NCI-H2196 (cell line): ENCODE results near the gene SNUPN.
A peak's percentile ranks its signal among the peaks of the same experiment; 100 is the strongest.

Experiments used
- DNase-seq: peaks from one replicate; lab custom pipeline; 2025; ENCODE audit not compliant: unreplicated experiment; lab: John Stamatoyannopoulos, UW

Gene SNUPN

DNA sequence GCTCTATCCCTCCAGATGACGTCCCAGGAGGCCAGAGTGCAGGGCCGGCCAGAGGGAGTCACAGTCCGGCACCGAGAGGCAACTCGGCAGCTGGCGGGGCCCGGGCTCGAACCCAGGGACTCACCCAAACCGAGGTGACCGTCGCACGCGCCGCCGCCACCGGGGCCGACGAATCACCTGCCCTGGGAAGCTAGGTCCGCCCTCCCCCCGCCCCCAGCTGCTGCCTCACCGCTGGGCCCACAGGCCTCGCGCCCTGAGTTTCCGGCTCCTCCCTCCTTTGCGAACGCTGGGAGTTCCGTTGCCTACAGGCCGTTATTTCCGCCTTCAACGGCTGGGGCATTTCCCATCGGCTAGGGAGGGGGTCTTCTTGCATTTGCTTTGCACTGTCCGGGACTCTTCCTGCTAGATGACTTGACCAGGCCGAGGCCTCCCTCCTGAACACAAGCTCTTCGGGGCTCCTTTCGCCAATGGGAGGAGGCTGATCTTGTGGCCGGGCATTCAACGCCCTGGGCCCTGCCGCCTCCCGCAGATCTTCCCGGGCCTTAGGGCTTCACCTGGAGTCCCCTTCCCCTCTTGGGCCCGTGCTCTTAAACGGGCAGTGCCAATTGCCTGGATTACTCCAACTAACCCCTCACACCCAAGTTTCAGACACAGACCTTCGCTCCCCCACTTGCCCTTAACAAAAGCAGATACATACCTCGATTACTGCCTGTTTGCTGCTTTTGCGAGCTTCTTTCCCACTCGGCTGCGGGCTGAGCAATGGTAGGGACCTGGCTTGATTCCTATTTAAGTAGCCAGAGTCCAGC lies at the start of gene SNUPN:
TSS of gene SNUPN (minus strand) at position 184 of the 806 bp plus-strand sequence. CDS start 4,674 bp downstream, outside the sequence.
- peak; percentile 79 for DNase-seq

DNA sequence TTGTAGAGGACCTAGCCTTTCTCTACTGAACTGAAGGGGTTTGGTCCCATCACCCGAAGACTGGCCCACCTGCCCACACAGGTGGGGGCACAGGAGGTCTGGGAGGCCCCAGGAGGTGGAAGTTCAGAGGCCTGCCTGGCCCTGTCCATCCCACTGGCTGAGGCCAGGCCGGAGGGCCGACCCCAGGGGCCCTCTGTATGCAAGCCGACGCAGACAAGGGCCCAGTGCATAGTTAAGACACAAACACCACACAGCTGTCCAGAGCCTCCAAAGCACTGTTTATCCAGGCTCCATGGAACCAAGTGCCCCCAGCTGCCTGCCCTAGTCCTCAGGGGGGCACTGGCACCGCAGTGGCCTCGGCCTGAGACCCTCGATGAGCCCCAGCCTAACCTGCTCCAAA lies 48.8 kb upstream of the SNUPN start:
- DNase-seq = no peak

DNA sequence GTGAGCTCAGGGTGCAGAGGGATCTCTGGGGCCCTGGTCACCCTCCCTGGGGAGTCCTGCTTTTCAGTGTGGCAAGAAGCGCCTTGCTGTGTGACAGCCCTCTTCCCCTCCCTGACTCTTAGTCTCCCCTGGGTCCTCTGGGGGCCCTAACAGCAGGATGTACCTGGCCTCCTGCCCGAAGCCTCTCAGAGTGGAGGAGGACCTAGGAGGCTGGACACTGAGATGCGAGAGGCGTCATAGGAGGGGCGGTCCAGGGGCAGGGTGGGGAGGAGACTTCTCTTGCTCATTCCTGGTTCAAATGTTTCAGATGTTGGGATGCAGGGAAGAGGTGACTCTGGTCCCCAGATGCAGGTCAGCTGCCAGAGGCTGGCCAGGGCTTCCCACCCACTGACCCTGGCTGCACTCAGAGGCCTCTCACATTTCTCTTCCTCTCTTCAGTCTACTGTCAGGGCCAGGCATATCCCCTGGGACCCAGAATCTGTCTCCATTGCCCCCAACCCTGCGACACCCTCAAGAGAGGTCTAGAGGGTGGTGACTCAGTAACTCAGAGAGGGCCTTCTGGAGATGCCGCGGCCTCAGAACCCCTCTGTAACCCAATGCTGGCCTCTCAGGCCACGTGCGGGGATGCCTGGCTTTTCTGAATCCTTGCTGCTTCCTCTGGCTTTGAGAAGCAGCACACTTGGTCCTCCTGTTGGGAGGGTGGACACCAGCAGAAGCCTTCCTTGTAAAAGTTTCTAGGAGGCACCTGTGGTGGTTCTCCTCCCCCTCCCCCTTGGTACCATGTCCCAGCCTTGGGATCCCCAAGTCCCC lies 48.1 kb upstream of the SNUPN start:
- DNase-seq = no peak

DNA sequence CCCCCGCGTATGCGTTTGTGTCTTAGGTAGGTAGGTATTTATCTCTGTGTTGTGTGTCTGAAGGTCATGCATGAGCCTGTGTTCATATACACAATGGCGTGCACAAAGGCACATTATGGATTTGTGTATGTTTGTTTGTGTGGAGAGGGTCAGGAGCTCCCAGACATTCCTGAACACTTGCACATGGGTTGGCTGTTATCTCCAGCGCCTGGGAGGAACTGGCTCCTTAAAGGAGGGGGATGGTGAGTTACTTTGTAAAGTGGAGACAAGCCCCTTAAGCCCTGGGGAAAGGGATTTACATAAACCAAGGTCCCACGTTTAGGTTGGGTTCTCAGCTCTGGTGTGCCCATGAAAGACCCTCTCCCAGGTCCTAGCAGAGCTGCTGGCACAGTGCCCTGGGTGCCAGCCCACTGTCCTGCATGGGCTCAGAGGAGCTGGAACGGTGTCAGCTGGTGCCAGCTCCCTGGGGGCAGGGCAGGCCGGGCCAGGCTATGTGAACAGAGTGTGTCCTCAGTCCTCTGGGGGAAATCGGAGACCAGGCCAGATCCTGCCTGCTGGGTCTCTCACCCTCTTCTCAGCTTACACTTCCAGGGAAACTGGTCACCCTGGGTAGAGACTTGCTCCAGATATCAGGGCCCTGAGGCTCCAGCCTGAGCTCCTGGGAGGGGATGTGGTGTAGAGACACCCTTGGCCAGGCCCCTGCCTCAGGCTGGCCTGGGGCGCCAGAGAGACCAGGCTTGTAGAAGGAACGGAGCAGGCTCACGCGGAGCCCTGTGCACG lies 47.3 kb upstream of the SNUPN start:
- DNase-seq = no peak

DNA sequence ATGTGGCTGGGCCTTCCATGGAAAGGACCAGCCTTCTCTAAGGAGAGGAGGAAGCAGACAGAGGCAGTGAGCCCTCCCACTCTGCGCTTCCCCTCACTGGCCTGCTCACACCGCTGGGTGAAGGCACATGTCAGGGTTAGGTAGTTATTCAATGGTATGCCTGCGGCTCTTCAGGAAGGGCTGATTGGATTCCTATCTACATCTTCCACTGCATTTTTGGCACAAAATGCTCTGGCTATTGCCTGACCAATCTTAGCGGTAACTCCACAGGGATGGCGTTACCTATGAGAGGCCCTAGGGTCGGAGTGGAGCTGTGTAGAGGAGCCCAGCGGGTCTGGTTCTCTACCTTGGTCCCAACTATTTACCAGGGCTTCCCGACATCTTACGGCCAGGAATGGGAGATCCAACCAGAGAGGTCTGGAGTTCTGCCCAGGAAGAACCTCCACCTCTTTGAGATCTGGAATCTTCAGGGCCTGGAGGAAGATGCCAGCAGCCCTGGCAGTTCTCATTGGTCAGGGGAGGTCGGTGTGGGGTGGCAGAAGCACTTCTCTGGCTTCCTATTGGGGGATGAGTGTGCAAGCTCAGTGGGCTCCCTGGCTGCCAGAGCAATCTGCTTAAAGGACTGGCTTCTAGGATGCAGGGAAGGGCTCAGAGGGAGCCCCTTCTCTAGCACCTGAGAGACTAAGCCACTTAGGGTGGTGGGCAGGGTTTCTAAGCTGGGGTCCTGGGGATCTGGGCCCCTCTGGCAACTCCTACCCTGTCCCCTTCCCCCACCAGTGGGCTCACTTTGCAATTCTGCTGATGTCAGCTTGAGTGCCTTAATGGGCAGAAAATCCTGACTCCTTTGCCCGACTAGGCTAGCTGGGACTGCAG lies 46.4 kb upstream of the SNUPN start:
- DNase-seq = no peak

DNA sequence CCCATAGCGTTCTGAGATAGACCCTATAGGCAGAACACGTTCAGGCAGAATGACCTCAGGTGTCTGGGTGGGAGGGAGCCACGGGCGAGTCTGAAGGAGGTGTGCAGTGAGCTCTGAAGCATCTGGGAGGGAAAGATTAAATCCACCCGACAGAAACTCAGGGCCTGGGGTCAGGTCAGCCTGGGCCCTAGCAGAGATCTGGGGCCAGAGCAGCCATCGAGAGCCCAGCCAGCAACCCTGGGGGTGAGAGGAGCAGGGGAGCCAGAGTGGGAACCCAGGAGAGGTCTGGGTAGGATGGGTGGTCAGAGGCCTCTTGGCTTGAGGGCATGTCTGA lies 44.3 kb upstream of the SNUPN start:
- no peak for DNase-seq

DNA sequence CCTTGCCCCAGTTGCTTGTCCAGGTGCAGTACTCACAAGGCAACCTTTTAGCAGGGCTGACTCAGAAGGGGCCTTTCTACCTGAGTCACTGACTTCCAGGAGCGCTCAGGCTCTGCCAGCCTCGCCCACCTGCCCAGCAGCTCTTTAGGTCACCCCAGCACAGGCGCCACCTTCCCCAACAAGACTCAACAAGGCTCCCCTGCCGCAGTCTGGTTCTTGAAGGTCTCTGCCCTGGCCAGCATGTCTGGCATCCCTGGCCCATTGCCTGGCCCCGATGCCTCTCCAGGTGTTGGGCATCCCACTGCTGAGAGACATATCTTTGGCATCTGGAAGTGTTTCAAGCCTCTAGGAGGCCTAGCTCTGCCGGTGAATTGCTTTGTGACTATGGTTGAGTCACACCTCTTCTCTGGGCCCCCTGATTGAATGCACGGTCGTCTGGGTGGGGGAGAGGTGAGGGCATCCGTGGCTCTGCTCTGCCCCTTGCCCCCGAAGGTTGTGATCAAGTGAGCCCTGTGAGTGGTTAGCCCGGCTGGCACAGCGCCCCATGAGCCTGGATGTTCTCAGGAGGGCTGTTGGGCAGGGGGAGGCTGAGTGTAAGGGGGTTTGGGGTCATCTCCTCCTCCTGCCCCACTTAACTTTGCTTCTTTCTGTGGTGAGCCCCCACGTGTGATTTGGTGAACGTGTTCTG lies 43.8 kb upstream of the SNUPN start:
- DNase-seq = peak; percentile 28

DNA sequence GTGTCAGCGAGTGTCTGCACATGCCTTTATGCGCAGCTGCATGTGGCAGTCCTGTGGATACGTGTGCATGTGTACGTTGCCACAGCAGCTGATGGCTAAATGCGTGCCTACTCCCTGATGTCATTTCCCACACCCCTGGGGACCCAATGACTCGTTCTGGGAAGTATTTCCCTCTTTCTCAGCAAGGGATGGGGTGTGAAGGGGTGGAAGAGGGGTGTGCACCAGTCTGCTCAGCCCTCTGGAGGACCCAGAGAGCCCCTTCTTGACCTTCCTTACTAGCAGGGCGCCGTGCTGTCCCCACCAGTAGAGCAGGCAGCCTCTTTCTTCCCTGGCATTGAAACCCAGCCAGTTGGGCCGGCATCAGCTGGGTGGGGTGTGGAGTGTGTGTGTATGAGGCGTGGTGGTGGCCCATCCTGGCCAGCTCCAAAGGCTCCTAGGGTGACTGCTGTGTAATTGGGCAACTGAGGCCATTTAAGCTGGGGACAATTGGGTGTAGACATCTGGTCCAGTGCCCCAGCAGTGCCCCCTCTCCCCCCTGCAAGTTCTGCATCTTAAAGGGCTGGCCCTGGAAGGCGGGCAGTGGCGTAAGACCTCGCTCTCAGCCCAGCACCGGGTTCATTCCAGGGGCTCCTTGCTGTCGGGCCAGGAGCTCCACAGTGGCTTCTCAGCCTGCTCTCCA lies 41.4 kb upstream of the SNUPN start:
- no peak for DNase-seq

DNA sequence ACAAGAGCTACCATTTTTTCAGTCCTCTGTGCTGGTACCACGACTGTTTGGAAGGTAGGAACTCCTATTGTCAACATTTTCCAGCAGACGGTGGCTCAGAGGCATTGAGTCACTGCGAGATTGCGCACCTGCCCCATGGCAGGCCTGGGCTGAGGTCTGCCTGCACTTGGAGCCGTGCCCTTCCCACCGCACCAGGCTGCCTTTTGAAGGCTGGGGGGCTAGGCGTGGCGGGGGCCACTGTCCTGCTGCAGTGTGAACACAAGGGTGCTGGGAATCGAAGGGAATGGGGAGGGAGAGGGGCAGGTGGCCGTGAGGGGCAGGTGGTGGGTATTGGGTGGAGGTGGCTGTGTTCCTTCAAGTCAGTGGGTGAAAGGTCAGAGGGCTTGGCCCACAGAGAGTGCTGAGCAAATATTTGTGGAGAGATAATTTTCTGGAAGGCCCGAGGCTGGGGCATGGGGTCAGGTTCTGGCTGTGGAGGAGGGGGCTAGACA lies 38.5 kb upstream of the SNUPN start:
- DNase-seq = peak; percentile 53

DNA sequence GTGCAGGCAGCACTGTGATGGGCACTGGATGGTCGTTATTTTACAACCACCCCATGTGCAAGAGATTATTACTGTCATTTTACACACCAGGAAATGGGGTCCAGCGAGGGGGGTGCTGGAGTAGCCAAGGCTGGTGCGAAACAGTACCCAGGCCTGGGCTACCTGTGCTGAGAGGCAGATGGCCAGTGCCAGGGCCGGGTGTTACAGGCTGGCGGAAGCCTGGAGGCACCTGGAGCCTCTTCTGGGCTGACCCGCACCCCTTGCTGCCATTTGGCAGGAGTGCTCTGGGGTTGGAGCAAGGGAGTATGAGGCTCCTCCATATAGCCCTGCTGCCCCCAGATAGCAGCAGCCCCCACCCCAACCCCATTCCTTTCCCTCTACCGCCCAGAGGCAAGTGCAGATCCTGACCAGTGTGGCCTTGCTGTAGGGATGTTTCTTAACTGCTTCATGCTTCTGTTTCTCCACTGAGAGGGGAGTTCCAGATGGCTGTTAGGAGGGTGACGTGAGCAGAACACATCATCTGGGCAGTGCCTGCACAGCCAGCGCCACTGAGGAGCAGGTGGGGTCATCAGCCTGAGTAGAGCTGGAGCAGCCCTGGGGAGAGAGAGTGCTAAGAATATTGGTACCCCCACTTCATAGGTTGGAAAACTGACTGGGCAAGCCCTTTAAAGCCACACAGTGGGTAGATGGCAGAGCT lies 37.4 kb upstream of the SNUPN start:
- DNase-seq = no peak

DNA sequence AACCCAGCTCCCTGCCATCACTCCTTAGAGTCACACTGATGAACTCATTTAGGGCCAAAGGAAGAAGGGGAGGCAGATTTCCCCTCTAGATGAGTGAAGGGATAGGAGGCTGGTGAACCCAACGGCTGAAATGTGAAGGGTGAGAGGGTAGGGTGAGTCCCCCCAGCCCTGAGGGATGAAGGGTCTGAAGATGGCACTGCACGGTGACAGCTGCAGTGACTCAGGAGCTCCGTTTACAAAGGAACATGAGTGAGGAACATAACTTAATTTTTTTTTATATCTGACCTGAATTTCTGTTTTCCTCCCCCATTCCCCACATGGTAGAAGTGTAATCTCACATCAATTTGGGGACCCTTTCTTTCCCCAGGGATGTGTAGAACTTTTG lies 36.2 kb upstream of the SNUPN start:
- no peak for DNase-seq

DNA sequence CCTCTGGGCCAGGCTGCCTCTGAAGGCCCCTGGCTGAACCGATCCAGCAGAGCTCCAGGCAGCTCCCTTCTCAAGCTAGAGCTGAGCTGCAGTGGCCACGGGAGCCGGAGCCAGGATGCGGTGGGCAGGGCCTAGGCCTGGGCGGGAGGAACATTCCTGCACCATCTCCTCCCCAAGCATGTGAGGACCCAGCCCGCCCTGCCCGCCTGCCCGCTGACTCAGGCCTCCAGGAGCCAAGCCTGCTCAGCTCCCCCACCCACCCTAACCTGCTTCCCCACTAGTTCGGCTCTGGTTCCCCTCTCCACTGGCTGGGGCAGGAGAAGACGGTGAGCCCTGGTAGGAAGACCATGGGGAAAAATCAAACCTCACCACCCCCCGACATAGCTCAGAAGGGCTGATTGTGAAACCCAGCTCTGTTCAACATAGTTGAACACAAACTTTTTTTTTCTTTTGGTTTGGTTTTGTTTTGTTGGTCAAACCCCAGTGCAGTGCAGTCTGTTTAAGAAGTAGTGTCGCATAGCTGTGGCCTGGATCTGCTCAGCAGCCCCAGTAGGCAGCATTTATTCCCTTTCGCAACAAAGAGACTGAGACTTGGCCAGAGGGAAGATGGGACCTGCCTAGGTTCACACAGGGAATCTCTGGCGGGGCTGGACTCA lies 35.7 kb upstream of the SNUPN start:
- no peak for DNase-seq

DNA sequence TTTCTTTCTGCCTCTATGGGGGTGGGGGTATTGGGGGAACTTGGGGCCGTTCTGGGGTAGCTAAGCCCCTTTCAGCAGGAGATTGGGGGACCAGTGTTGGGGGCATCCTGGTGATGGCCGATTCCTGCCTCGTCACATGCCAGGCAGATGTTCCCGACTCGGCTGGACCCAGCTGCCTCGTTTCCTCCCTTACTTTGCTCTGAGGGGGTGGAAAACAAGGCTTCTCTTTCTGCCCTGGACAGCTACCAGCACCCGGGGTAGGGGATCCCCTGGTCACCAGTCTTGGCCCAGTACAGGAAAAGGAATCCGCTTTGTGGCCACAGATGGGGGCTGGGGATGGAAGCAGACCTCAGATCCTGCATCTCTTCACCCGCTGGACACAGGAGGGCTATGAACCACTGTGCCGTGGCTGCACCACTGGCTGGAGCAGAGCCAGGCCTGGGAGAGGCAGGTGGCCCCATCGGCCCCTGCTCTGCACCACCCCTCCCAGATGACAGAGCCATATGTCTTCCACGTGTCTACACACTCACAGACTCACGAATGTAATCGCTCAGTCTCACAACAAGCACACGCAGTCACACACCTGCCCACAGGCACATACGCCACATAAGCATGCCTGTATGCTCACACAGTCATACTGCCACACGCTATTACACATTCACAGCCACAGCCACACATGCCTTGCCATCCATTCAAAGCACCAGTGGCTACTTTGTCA lies 34.6 kb upstream of the SNUPN start:
- no peak for DNase-seq

DNA sequence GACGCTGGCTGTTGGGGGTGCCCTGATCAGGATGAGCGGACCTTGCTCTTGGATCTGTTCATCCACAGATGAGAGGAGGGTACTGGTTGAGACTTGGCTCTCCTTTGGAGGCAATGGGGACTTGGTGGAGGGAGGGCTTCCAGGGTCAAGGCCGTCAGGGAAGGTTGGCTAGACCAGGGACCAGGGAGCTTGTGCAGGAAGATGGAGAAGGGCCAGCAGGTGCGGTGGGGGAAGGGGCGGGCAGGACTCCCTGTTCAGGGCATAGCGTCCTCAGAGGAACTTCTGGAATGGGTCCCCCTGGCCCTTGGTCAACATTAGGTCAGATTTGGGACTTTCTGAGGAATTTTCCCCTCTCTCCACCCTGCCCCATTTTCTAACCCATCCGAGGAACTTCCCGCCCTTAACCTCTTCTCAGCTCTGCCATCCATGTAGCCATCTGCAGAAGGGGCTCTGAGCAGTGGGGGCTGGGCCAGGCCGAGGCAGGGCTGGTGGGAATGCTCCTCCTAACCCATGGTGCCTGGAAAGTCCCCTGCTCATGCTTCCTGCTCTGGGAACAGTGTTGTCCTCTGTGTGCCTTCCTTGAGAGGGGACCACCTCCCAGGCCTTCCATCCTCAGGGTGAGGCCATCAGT lies 33.7 kb upstream of the SNUPN start:
- no peak for DNase-seq

DNA sequence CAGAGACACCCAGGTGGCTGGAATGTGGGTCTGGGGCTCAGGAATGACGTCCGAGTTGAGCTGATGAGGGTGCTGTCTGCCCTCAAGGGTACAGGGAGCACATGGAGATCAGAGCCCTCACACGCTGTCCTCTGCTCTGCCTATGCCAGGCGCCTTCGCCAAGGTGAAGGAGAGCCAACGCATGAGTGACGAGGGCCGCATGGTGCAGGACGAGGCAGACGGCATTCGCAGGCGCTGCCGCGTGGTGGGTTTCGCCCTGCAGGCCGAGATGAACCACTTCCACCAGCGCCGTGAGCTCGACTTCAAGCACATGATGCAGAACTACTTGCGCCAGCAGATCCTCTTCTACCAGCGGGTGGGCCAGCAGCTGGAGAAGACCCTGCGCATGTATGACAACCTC lies 31.3 kb upstream of the SNUPN start:
- DNase-seq = no peak

DNA sequence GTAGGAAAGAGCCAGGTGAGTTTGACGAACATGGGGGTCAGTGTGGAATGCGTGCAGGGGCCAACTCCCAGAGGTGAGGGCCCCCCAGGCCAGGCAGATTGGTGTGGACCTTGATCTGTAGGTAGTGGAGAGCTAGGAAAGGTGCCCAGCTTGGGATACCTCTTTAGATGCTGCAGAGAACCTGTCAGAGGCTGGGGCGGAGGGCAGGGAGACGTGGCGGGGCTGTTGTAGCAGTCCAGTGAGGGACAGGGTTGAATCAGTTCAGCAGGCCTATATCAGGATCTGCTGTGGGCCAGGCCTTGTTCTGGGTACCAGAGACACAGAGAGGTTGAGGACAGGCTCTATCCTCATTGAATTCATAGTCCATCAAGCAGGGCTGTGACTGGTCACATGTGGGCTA lies 30.8 kb upstream of the SNUPN start:
- DNase-seq = no peak

DNA sequence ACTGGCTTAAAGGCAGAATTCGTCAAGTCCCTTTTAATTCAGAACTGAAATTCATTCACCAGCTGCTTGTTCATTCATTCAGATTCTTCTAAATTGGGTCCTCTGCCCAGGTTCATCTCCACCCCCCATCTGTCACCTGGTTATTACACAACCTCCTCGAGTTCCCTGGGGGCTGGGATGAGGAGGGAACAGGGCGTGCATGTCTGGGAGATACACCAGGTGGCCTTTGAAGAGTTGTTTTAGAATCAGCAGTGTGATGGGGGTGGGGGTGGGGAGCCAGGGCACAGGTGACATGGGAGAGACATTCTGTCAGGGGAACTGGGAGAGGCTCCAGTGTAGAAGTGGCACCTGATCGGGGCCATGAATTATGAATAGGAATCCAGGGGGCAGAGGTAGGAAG lies 30.4 kb upstream of the SNUPN start:
- DNase-seq = peak; percentile 19
